Renal cortical epithelial cell (primary cell): Measurements from ENCODE around the gene GRM7. TPM values are rescaled to one million over a fixed set of nuclear protein-coding genes. Genes with fewer than 3 reads are reported as not detected.

Experiments used
- DNase-seq: peaks from one replicate; pipeline ENCODE4 v3.0.0-alpha.2; 2011; ENCODE audit warnings: low read depth
- total RNA-seq: library from RNA; depleted of rRNA; stranded (reverse); fragments of >200 nt; gene quantifications from 2 replicates; pipeline ENCODE4 v1.2.3, GENCODE V29; 2014

The GRM7 gene
- total RNA-seq, 1 donor from 2014 or later, result not detected

DNA sequence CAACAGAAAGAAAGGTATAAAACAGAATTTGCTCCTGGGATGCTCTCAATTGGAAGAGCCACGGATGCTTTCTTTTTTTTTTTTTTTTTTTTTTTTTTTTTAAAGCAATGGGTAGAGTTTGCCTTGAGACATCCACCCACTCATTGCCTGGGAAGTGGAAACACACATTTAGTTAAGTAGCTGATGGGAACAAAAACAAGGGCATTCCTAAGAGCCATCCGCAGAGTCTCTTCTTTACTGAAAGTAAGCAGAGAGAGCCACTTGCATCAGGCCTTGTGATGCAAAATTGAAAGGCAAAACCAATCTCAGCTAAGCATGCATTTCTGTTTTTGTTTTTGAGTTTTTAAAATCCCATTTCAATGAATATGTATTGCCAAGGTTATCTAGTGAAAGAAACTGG is 852.8 kb downstream of the GRM7 start:
- DNase-seq, result no peak

GRCh38 chr3:7720649-7721297 is 859.9 kb downstream of the GRM7 start:
- DNase-seq, result no peak

DNA sequence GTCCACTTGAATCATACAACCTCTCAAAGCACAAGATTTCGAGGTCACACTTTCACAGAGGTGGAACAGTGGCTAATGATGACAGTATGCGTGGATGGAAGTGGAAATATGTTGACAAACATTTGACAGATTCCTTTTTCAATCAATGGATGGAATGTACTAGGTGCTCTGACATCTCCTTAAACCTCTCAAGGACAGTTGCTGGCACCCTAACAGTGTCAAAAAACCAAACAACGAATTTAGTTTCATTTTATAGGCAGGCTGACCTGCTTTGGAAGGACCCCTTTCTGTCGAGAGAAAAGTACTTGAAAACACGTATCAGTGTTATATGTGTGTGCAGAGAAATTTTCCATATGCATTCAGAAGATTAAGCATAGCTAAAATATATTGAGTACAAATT is 861.0 kb downstream of the GRM7 start:
- DNase-seq, result no peak

DNA sequence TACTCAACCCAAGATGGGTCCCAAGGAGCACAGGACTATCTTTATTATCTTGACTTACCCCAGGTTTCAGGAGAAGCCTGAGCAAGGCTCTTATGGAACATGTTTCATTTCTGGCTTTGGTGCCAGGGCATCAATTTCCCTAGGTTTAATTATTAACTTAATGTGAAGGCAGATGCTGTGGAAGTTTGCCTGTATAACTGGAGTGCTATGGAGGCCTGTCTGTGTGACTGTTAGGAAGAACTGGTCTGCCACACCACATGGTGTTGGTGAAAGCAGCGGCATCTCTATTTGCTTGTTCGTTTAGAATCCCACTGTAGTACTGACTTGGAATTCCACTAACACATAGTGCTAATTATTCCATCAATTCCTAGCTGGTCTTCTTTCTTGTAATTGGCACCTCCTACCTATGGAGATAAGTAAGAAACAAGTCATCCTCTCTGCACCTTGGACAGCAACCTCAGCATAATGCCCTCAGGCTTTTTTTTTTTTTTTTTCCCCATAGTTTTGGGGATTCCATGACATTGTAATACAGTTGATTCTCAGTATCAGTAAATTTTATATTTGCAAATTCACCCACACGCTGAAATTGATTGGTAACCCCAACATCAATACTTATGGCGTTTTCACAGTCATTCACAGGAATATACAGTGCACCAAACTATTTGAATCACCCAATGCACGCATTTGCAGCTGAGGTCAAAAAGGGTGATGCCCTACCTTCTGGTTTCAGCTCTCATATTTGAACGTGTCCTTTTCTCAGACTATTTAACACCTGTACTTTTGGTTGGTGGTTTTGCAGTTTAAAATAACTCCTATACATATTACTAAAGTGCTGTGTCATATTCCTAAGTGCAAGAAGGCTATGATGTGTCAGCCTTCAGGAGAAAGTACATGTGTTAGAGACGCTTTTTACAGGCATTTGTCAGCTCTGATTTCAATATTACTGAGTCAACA is 867.9 kb downstream of the GRM7 start:
- no peak for DNase-seq

- no peak for DNase-seq
Observed at GRCh38 chr3:7733933-7734332, 873.0 kb downstream of the GRM7 start.

DNA sequence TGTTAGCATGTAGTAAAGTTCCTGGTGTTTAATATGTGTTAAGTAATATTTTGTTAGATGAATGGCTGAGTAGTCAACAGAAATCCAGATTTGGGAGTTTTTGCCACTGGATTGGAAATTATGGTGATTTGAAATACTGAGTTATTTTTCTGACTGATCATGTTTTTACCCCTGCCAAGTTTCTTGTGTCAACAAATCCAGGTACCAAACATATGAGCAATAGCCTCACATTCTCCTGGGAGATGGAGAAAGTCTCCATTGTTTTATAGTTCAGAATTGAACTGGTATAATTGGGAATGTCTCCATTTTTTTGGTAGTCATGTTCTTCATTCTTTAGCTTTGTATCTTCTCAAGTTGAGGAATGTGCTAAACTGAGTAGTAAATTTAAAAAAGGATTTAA is 873.5 kb downstream of the GRM7 start:
- peak; percentile 44 for DNase-seq

DNA sequence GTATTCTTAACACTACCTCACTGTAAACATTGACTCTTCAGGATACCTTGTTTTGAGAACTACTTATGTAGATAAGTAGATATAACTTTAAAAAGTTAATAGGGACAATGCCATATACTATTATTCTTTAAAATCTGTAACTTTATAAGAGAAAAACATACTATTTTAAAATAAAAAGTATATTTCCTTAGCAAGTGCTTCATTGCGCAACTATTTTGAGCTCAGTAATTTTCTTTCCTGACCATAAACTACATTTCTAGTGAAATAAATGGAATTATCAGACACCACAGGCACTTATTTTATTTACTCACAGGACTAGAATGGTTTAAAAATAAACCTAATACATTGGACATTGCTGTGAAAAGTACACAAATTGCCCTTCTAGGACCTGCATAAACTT is 876.3 kb downstream of the GRM7 start:
- DNase-seq, result no peak

- DNase-seq, result no peak
Observed at GRCh38 chr3:7739754-7740153, 878.8 kb downstream of the GRM7 start.

- DNase-seq, result no peak
Observed at GRCh38 chr3:7740458-7740857, 879.5 kb downstream of the GRM7 start.

- DNase-seq, result no peak
Observed at GRCh38 chr3:7744850-7745249, 883.9 kb downstream of the GRM7 start.

DNA sequence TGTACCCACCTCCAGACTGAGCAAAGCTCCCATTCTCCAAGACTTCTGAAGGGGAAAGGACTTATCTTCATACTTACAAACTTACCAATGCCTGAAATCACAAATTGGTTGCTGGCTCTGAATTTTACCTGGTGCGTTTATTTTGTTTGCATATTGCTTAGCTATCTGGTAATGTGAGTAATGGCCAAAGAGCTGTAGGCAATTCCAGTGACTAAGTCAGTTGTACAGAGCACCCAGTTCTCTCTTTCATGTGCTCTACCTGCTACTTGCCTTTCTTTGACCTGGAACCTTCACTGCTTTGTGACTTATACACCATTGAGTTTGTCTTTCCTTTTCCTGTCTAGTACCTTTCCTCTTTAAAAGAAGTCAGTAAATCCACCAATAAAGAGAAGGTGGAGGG is 884.8 kb downstream of the GRM7 start:
- peak; percentile 27 for DNase-seq

GRCh38 chr3:7749931-7750695 is 889.2 kb downstream of the GRM7 start:
- peak; percentile 25 for DNase-seq

GRCh38 chr3:7752005-7752404 is 891.1 kb downstream of the GRM7 start:
- no peak for DNase-seq

- DNase-seq, result no peak
Observed at GRCh38 chr3:7754653-7755441, 893.9 kb downstream of the GRM7 start.

GRCh38 chr3:7759630-7760029 is 898.7 kb downstream of the GRM7 start:
- DNase-seq, result no peak

- peak; percentile 9 for DNase-seq
Observed at GRCh38 chr3:7760718-7761117, 899.8 kb downstream of the GRM7 start.

- no peak for DNase-seq
Observed at GRCh38 chr3:7764115-7764514, 903.2 kb downstream of the GRM7 start.

GRCh38 chr3:7766530-7766929 is 905.6 kb downstream of the GRM7 start:
- DNase-seq, result no peak

GRCh38 chr3:7779331-7779730 is 918.4 kb downstream of the GRM7 start:
- peak; percentile 59 for DNase-seq

DNA sequence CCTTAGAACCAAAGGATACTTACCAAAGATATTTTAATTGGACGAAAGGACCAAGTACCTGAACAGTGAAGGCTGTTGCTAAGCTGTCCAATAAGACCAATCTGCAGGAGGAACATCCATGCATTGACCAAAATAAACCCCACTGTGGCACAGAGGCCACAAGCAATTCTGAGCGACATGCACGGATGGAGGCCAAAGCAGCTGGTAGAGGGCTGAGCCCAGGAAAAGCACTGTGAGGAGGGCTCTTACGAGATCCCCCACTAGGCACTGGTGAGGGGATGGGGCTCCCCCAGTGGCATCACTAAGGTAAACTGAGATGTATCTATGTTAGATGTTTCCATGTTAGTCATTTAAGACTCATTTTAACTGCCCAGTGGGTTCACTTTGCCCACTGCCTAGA is 920.5 kb downstream of the GRM7 start:
- no peak for DNase-seq
